Adrenal gland (tissue), 12 donors: ENCODE data around the gene FLVCR2. TPM values are rescaled to one million over a fixed set of nuclear protein-coding genes. Genes with fewer than 3 reads are reported as not detected.

ENCODE experiments used
- DNase-seq, 7 donors: peaks; one replicate each; pipeline ENCODE4 v3.0.0-alpha.2; 2019 to 2020
- H3K27ac ChIP-seq, 5 donors: fragments of 200-600 bp; sonication (generic) in 4 of 5; 1 replicate in 3 of 5; 2 replicates in 2 of 5; pipeline versions ENCODE4 v1.5.1 to v1.8.0; 2016 to 2020; ENCODE audit warnings: mild to moderate bottlenecking in 1 of 5
- H3K27me3 ChIP-seq: fragments of 200-600 bp; 2 replicates; pipeline ENCODE4 v1.8.0; 2021
- H3K36me3 ChIP-seq, 2 donors: fragments of 200-600 bp; replicated peaks in 1 of 2; 1 replicate in 1 of 2; 2 replicates in 1 of 2; pipeline versions ENCODE4 v1.5.1 to v1.8.0; 2018 to 2022
- H3K4me1 ChIP-seq, 2 donors: fragments of 200-600 bp; replicated peaks in 1 of 2; 1 replicate in 1 of 2; 2 replicates in 1 of 2; pipeline versions ENCODE4 v1.5.1 to v1.8.0; 2018 to 2021
- H3K4me3 ChIP-seq, 4 donors: fragments of 200-600 bp; sonication (generic) in 3 of 4; one replicate each; pipeline ENCODE4 v1.5.1; 2016 to 2018
- H3K9me3 ChIP-seq, 3 donors: fragments of 200-600 bp; sonication (generic) in 1 of 3; replicated peaks in 1 of 3; 1 replicate in 2 of 3; 2 replicates in 1 of 3; pipeline versions ENCODE4 v1.5.1 to v1.8.0; 2016 to 2021
- POLR2A ChIP-seq, 2 donors: fragments of 450-650 bp; IDR thresholded peaks; one replicate each; pipeline ENCODE4 v1.6.1; 2017; ENCODE audit warnings: antibody characterized with exemption in 2 of 2, mild to moderate bottlenecking in 2 of 2, moderate library complexity in 1 of 2
- WGBS, 4 donors: extraction: QIAGEN DNeasy Blood & Tissue Kit in 2 of 4; methylation state at CpG; one replicate each; pipeline versions ENCODE4 v1.1.5 to v1.1.7; 2013 to 2017; 5-methylcytosine and 5-hydroxymethylcytosine counted together
- intact Hi-C, 2 donors: fragments of 100-400 bp; cut with DNase I; formaldehyde crosslinking; loops; one replicate each; pipeline versions ENCODE4 v1.14.1 to v1.15.0; 2022 to 2023
- polyA plus RNA-seq, 3 donors: library from polyadenylated mRNA; stranded (reverse); fragments of 200-250 nt in 2 of 3; fragments of 350-450 nt in 1 of 3; fragmentation: Illumina TruSeq in 1 of 3; extraction: RNeasy Lipid Tissue Mini Kit (QIAGEN cat#74804) in 1 of 3; gene quantifications; one replicate each; pipeline ENCODE4 v1.2.3, GENCODE V29; 2013 to 2014
- total RNA-seq, 9 donors: library from RNA; depleted of rRNA in 4 of 9; stranded (reverse); fragments of >200 nt in 4 of 9; fragments of 120-200 nt in 1 of 9; fragmentation: NEBNext Ultra II Directional in 1 of 9; extraction: Animal tissue kit (Norgen Biotek cat#: 25700) in 1 of 9; gene quantifications; one replicate each; pipeline versions ENCODE4 v1.1.0 to v1.2.4, GENCODE V29; 2013 to 2023
- TF ChIP-seq, protein P1 (sequence below), 6 experiments: fragments of 450-650 bp in 4 of 6; fragments of 200-600 bp in 2 of 6; sonication (generic) in 1 of 6; IDR thresholded peaks; 1 replicate in 5 of 6; 2 replicates in 1 of 6; pipeline versions ENCODE4 v1.5.1 to v1.8.0; 2016 to 2021; ENCODE audit warnings: antibody characterized with exemption in 6 of 6, mild to moderate bottlenecking in 2 of 6, moderate library complexity in 1 of 6
- donor health status: healthy with polysubstance abuse.
- donor health status: Bipolar disorder and iron deficiency.
- donor health status: DM: yes; HTN: yes; CAD: no.
- donor health status: DM: no; HTN: no; CAD: no.
- donor health status: DM: no; HTN: no; CAD: no.
- donor health status: DM: yes; HTN: yes; CAD: no.

FLVCR2 gene
- total and polyA plus RNA-seq, 12 donors = 8.8 to 428 (median 25.4) TPM

DNA sequence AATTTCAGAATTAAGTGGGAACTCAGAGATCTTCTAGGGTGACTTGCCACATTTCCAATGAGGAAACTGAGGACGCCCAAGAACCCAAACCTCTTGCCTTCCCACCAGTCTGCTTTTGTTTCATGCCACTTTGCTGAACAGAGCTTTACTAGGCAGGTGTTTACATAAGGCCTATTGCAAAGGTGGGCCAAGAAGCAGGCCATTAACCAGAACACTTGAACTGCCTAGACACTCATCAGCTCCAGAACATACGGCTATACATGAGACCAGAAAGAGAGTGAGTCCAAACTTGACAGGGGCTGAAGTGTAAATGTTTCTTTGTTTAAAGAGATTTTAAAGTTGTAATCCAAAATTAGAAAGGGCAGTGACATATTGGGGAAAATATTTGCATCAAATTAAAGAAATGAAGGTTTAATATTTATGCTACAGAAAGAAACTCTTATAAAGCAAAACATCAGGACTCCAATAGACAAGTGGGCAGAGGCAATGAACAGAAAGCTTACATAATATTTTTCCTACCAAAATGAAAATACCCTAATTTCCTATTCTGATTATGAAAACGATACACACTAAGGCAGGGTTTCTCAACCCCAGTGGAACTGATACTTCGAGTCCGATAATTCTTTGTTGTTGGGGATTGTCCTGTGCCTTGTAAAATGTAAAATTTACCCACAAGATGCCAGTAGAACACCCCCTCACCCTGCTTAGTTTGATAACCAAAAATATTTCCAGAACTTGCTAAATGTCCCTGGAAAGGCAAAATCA, 44.4 kb upstream of the FLVCR2 start:
- H3K36me3 ChIP-seq = no peaks in the 10 kb centered on the region
- 84 to 88% (median 86%) methylated on average over 5 of the region's 5 CpGs for WGBS, 4 donors
- intact Hi-C loops = no loop called here
- no peak overlapping the region for H3K4me3 ChIP-seq
- H3K9me3 ChIP-seq = no peaks in the 10 kb centered on the region
- H3K27ac ChIP-seq = no peak overlapping the region
- no peaks in the 10 kb centered on the region for H3K27me3 ChIP-seq
- peaks cover 9 to 16% of the 10 kb centered on the region in 2 donors for H3K4me1 ChIP-seq
- DNase-seq = no peak
- TF ChIP-seq, protein P1, sequence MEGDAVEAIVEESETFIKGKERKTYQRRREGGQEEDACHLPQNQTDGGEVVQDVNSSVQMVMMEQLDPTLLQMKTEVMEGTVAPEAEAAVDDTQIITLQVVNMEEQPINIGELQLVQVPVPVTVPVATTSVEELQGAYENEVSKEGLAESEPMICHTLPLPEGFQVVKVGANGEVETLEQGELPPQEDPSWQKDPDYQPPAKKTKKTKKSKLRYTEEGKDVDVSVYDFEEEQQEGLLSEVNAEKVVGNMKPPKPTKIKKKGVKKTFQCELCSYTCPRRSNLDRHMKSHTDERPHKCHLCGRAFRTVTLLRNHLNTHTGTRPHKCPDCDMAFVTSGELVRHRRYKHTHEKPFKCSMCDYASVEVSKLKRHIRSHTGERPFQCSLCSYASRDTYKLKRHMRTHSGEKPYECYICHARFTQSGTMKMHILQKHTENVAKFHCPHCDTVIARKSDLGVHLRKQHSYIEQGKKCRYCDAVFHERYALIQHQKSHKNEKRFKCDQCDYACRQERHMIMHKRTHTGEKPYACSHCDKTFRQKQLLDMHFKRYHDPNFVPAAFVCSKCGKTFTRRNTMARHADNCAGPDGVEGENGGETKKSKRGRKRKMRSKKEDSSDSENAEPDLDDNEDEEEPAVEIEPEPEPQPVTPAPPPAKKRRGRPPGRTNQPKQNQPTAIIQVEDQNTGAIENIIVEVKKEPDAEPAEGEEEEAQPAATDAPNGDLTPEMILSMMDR (IDR thresholded peaks at IDR 0.05) = no peak
- TF ChIP-seq POLR2A (IDR thresholded peaks at IDR 0.05) = no peak

DNA sequence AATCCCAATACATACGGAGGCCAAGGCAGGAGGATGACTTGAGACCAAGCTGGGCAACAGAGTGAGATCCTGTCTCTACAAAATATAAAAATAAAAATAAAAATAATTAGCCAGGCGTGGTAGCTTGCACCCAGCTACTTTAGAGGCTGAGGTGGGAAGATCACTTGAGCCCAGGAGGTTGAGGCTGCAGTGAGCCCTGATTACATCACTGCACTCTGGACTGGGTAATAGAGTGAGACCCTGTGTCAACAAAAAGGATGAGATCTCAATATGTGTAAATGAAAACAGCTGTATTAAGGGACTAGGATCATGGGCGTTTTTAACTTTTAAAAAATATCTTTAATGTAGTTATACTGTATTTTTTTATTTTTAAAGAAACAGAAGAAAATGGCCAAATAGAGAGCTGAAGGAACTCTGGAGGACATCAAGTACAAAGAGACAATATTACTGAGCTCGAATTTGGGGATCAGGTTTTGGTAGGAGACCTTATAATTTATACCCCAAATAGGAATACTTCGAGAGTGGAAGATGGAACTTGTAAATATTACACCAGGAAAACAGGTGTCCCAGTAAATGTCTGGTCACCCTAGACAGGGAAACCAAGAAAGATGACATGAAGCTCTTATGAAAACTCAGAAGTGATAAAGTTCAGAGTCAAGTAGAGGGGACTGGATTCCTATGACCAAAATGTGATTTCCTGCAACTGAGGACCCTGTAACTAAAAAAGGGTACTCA, 43.1 kb upstream of the FLVCR2 start:
- no peak overlapping the region for H3K4me3 ChIP-seq
- H3K27me3 ChIP-seq = no peaks in the 10 kb centered on the region
- DNase-seq = no peak
- peaks cover 9 to 16% of the 10 kb centered on the region in 2 donors for H3K4me1 ChIP-seq
- H3K36me3 ChIP-seq = no peaks in the 10 kb centered on the region
- TF ChIP-seq, protein P1 (IDR thresholded peaks at IDR 0.05) = no peak
- no peak for TF ChIP-seq POLR2A (IDR thresholded peaks at IDR 0.05)
- 72 to 80% (median 73%) methylated on average over 5 of the region's 5 CpGs for WGBS, 4 donors
- no peaks in the 10 kb centered on the region for H3K9me3 ChIP-seq
- intact Hi-C loops = no loop called here
- H3K27ac ChIP-seq = peak overlapping the region; percentile 48 to 96 (median 89)

DNA sequence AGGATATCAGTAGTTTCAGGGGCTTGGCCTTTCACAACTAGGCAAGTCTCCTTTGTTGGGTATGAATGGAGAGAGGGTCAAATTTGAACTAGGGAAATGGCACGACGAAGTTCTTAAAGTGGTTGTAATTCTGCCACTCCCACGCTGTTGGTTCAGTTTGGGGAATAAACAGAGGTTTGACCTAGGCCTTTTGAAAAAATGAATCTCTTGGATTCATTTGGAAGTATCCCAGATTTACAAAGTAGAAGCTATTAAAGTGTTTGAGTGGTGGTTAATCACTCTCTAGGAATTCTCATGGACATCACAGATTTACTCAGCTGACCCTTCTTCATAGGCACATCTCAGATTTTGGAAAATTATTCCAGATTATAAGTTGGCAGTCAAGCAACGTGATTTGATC, 41.3 kb upstream of the FLVCR2 start:
- DNase-seq = no peak
- Histone ChIP-seq H3K4me1 (peaks cover 9 to 17% of the 10 kb centered on the region in 2 donors), H3K4me3 (no peak overlapping the region), H3K9me3 (no peaks in the 10 kb centered on the region), H3K27ac (peak overlapping the region in 2 of 5 donors; percentile 89 to 96), H3K27me3 (no peaks in the 10 kb centered on the region), H3K36me3 (no peaks in the 10 kb centered on the region)
- no peak for TF ChIP-seq POLR2A (IDR thresholded peaks at IDR 0.05)
- TF ChIP-seq, protein P1 (IDR thresholded peaks at IDR 0.05) = no peak
- intact Hi-C loops = no loop called here
- WGBS, 4 donors = 71 to 86% (median 79%) methylated on average over 4 of the region's 4 CpGs

DNA sequence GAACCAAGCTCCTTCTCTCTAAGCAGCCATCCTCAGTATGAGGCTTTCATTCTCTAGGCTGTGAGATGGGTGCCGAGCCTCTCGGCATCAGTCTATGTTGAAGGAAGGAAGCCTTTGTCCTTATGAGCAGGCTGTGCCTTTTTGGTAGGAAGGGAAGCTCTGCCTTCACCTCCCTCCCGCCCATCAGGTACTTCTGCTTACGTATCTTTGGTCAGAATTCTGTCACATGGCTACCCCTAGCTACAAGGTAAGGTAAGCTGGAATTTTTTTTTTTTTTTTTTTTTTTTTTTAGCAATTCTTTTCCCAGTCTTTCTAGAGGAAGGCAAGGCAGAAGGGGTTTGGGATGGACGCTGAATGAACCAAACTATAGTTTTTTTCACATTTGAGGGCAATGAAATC, 39.3 kb upstream of the FLVCR2 start:
- Histone ChIP-seq H3K4me3 (no peak overlapping the region), H3K9me3 (no peaks in the 10 kb centered on the region), H3K27me3 (no peaks in the 10 kb centered on the region), H3K27ac (no peak overlapping the region), H3K4me1 (peaks cover 19 to 32% of the 10 kb centered on the region in 2 donors), H3K36me3 (no peaks in the 10 kb centered on the region)
- intact Hi-C loops = no loop called here
- 92 to 99% (median 94%) methylated on average over 4 to 5 of the region's 5 CpGs for WGBS, 4 donors
- no peak for TF ChIP-seq POLR2A (IDR thresholded peaks at IDR 0.05)
- TF ChIP-seq, protein P1 (IDR thresholded peaks at IDR 0.05) = no peak
- DNase-seq = no peak
